Keratinocyte (primary cell): ENCODE measurements around the gene CLDN24. TPM values are rescaled to one million over a fixed set of nuclear protein-coding genes. Genes with fewer than 3 reads are reported as not detected.

Experiments used
- DNase-seq: peaks from one replicate; pipeline ENCODE4 v3.0.0-alpha.2; 2011; ENCODE audit warnings: low read depth, missing footprints, low spot score
- FAIRE-seq: peaks from 2 replicates; lab custom pipeline; 2011; peaks lifted over from hg19 to GRCh38; lab: Jason Lieb, UNC
- H2AFZ ChIP-seq: 2 replicates; pipeline ENCODE4 v1.6.0; 2012; ENCODE audit warnings: low read length, control low read depth, inconsistent platforms; ENCODE audit not compliant: control insufficient read depth
- H3K27ac ChIP-seq: 2 replicates; pipeline ENCODE4 v1.5.1; 2011; ENCODE audit warnings: low read length; ENCODE audit not compliant: control insufficient read depth, insufficient read depth
- H3K27me3 ChIP-seq: 3 replicates; pipeline ENCODE4 v1.6.0; 2011; ENCODE audit warnings: low read length; ENCODE audit not compliant: control insufficient read depth, insufficient read depth; ENCODE audit errors: extremely low read depth
- H3K36me3 ChIP-seq, 2 experiments: 2 replicates in 1 of 2; 3 replicates in 1 of 2; pipeline ENCODE4 v1.5.1; 2011; ENCODE audit warnings: low read length in 2 of 2, mild to moderate bottlenecking in 1 of 2; ENCODE audit not compliant: control insufficient read depth in 2 of 2, insufficient read depth in 2 of 2; ENCODE audit errors: extremely low read depth in 1 of 2
- H3K4me1 ChIP-seq: 3 replicates; pipeline ENCODE4 v1.5.1; 2011; ENCODE audit warnings: low read length; ENCODE audit not compliant: control insufficient read depth, insufficient read depth; ENCODE audit errors: extremely low read depth
- H3K4me2 ChIP-seq: 3 replicates; pipeline ENCODE4 v1.6.0; 2011; ENCODE audit warnings: low read depth, low read length; ENCODE audit not compliant: control insufficient read depth, insufficient read depth; ENCODE audit errors: extremely low read depth
- H3K4me3 ChIP-seq, 3 experiments: fragments of 200-600 bp in 1 of 3; sonication (generic) in 1 of 3; 2 replicates in 2 of 3; 3 replicates in 1 of 3; pipeline ENCODE4 v1.5.1; 2011 to 2016; ENCODE audit warnings: low read length in 3 of 3, mild to moderate bottlenecking in 3 of 3, control low read depth in 2 of 3, inconsistent platforms in 1 of 3, low read depth in 1 of 3, mixed read lengths in 1 of 3, mixed run types in 1 of 3, moderate library complexity in 1 of 3; ENCODE audit not compliant: control insufficient read depth in 2 of 3, insufficient read depth in 2 of 3; ENCODE audit errors: extremely low read depth in 1 of 3
- H3K79me2 ChIP-seq: 2 replicates; pipeline ENCODE4 v1.6.0; 2012; ENCODE audit warnings: low read length; ENCODE audit not compliant: control insufficient read depth, insufficient read depth
- H3K9ac ChIP-seq: 3 replicates; pipeline ENCODE4 v1.6.0; 2011; ENCODE audit warnings: low read length; ENCODE audit not compliant: control insufficient read depth, insufficient read depth; ENCODE audit errors: extremely low read depth
- H3K9me1 ChIP-seq: 3 replicates; pipeline ENCODE4 v1.6.0; 2011; ENCODE audit warnings: low read length; ENCODE audit not compliant: control insufficient read depth, insufficient read depth; ENCODE audit errors: extremely low read depth
- H3K9me3 ChIP-seq: 2 replicates; pipeline ENCODE4 v1.5.1; 2012; ENCODE audit warnings: low read depth, low read length; ENCODE audit not compliant: control insufficient read depth
- H4K20me1 ChIP-seq: 3 replicates; pipeline ENCODE4 v1.6.0; 2011; ENCODE audit warnings: low read length; ENCODE audit not compliant: control insufficient read depth, insufficient read depth; ENCODE audit errors: extremely low read depth
- EZH2 ChIP-seq: IDR thresholded peaks from one replicate; pipeline ENCODE4 v1.6.1; 2012; ENCODE audit warnings: inconsistent platforms, mild to moderate bottlenecking, low read length, moderate library complexity
- dilution Hi-C: fragments of 300-500 bp; cut with MboI; formaldehyde crosslinking; loops from one replicate; pipeline ENCODE4 v1.7.0; 2020; ENCODE audit warnings: low sequenced_read_pairs; ENCODE audit not compliant: extremely low pct_ligation_motif_present
- polyA plus RNA-seq, 5 experiments: library from polyadenylated mRNA; depleted of rRNA in 3 of 5; stranded (reverse) in 3 of 5; stranded (forward) in 1 of 5; unstranded in 1 of 5; fragments of >200 nt; gene quantifications; 1 replicate in 1 of 5; 2 replicates in 3 of 5; 3 replicates in 1 of 5; pipeline versions ENCODE4 v1.2.1 to v1.2.3, GENCODE V29; 2011 to 2012; ENCODE audit warnings: missing spikeins in 2 of 5, low read depth in 1 of 5, low replicate concordance in 1 of 5
- TF ChIP-seq, protein P1 (sequence below), 3 experiments: IDR thresholded peaks in 1 of 3; conservative IDR thresholded peaks in 1 of 3; optimal IDR thresholded peaks in 1 of 3; 2 replicates in 2 of 3; 3 replicates in 1 of 3; pipeline versions ENCODE3 to v1.5.1; 2011; ENCODE audit warnings: low read length in 3 of 3, mild to moderate bottlenecking in 3 of 3, moderate library complexity in 2 of 3, control low read depth in 1 of 3, inconsistent platforms in 1 of 3; ENCODE audit not compliant: insufficient read depth in 2 of 3; ENCODE audit errors: extremely low read depth in 1 of 3

Gene CLDN24
- polyA plus RNA-seq, 1 donor (not counting 4 experiments of a cell fraction or from before 2014, with no cell fraction given): not detected

DNA sequence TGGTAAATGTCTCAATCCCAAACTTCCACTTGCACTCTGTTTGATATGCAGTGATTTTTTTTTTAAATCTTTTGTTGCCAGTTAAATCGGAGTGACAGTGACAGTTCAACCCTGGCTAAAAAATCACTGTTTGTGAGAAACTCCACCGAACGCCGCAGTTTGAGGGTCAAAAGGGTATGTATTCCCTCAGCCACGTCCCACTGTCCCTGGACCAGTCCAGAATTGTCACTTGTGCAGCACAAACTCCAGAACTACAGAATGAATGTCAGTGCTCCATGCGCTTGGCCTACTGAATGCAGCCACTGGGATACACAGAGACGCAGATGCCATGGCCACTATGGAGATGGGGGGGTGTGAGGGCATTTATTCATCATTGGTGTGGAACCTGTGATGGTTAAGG, 36.3 kb downstream of the CLDN24 start:
- H2AFZ ChIP-seq: no peak overlapping the region
- no peaks in the 10 kb centered on the region for H3K9me1 ChIP-seq
- H3K79me2 ChIP-seq: no peaks in the 10 kb centered on the region
- H3K4me3 ChIP-seq: no peak overlapping the region
- FAIRE-seq: no peak
- H3K9me3 ChIP-seq: no peaks in the 10 kb centered on the region
- no peak overlapping the region for H3K27ac ChIP-seq
- dilution Hi-C loops: no loop called here
- H3K36me3 ChIP-seq: peaks cover 23 to 26% of the 10 kb centered on the region in 2 experiments
- no peak overlapping the region for H3K4me2 ChIP-seq
- H3K9ac ChIP-seq: no peak overlapping the region
- DNase-seq: no peak
- TF ChIP-seq, protein P1, sequence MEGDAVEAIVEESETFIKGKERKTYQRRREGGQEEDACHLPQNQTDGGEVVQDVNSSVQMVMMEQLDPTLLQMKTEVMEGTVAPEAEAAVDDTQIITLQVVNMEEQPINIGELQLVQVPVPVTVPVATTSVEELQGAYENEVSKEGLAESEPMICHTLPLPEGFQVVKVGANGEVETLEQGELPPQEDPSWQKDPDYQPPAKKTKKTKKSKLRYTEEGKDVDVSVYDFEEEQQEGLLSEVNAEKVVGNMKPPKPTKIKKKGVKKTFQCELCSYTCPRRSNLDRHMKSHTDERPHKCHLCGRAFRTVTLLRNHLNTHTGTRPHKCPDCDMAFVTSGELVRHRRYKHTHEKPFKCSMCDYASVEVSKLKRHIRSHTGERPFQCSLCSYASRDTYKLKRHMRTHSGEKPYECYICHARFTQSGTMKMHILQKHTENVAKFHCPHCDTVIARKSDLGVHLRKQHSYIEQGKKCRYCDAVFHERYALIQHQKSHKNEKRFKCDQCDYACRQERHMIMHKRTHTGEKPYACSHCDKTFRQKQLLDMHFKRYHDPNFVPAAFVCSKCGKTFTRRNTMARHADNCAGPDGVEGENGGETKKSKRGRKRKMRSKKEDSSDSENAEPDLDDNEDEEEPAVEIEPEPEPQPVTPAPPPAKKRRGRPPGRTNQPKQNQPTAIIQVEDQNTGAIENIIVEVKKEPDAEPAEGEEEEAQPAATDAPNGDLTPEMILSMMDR (optimal IDR thresholded peaks at IDR 0.05 in 1 of 3, IDR thresholded peaks at IDR 0.05 in 1 of 3, conservative IDR thresholded peaks at IDR 0.05 in 1 of 3; ENCODE audit: extremely low read depth in 1 of 3, insufficient read depth in 2 of 3, low read length in 3 of 3): no peak
- TF ChIP-seq EZH2: no peak
- no peaks in the 10 kb centered on the region for H3K27me3 ChIP-seq
- no peaks in the 10 kb centered on the region for H4K20me1 ChIP-seq
- no peaks in the 10 kb centered on the region for H3K4me1 ChIP-seq

DNA sequence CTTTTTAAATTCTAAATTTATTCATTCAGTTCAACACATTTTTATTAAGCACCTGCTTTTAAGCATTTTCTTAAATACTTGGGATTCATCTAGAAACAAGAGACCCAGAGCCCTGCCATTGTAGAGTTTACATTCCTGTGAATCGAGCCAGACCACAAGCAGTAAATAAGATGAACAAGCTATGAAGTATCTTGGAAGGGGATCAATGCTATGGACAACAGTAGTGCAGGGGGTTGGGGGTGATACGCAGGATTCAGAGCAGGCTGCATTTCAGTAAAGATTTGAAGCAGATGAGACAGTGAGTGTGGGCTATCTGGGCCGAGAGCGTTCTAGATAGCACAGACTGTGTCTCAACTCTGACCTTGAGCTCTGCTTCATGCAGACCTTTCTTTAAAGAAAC, 37.3 kb downstream of the CLDN24 start:
- Histone ChIP-seq H3K36me3 (peaks cover 24 to 26% of the 10 kb centered on the region in 2 experiments), H3K4me3 (no peak overlapping the region), H3K9me1 (no peaks in the 10 kb centered on the region), H3K27me3 (no peaks in the 10 kb centered on the region), H3K9me3 (no peaks in the 10 kb centered on the region), H4K20me1 (no peaks in the 10 kb centered on the region), H3K4me2 (no peak overlapping the region), H3K27ac (no peak overlapping the region), H3K4me1 (no peaks in the 10 kb centered on the region), H3K79me2 (no peaks in the 10 kb centered on the region), H3K9ac (no peak overlapping the region), H2AFZ (no peak overlapping the region)
- DNase-seq: no peak
- TF ChIP-seq, protein P1 (optimal IDR thresholded peaks at IDR 0.05 in 1 of 3, IDR thresholded peaks at IDR 0.05 in 1 of 3, conservative IDR thresholded peaks at IDR 0.05 in 1 of 3; ENCODE audit: extremely low read depth in 1 of 3, insufficient read depth in 2 of 3, low read length in 3 of 3): no peak
- no peak for TF ChIP-seq EZH2
- dilution Hi-C loops: no loop called here
- no peak for FAIRE-seq
